SK-N-SH treated with all-trans-retinoic acid at 6 μM for 48 hours (cell line): Measurements from ENCODE around the gene GCM1.

Source experiments
- ATAC-seq: fragments of 200-7000 bp; cut with Tn5 transposase; 3 replicates; pipeline ENCODE4 v1.9.1; 2020; ENCODE audit warnings: mild to moderate bottlenecking, moderate library complexity
- ARNTL ChIP-seq: fragments of 450-650 bp; formaldehyde crosslinking; IDR thresholded peaks from 2 replicates; pipeline ENCODE4 v1.5.0; 2020; ENCODE audit warnings: low read depth, mild to moderate bottlenecking, moderate library complexity, borderline replicate concordance
- BACH2 ChIP-seq: fragments of 250-450 bp; sonication (Bioruptor Pico); IDR thresholded peaks from 2 replicates; pipeline ENCODE4 v1.9.0; 2021; ENCODE audit warnings: mild to moderate bottlenecking, borderline replicate concordance
- CREB5 ChIP-seq: fragments of 250-450 bp; sonication (Bioruptor Pico); IDR thresholded peaks from 2 replicates; pipeline ENCODE4 v1.5.1; 2020; ENCODE audit warnings: low read depth, mild to moderate bottlenecking, moderate library complexity
- CSDC2 ChIP-seq: fragments of 250-450 bp; sonication (Bioruptor Pico); IDR thresholded peaks from 2 replicates; pipeline ENCODE4 v1.5.0; 2020; ENCODE audit warnings: mild to moderate bottlenecking, moderate library complexity
- ESRRG ChIP-seq: fragments of 250-450 bp; sonication (Bioruptor Pico); IDR thresholded peaks from 2 replicates; pipeline ENCODE4 v1.6.1; 2021; ENCODE audit warnings: mild to moderate bottlenecking
- GLIS3 ChIP-seq: fragments of 250-450 bp; sonication (Bioruptor Pico); IDR thresholded peaks from 2 replicates; pipeline ENCODE4 v1.5.0; 2020; ENCODE audit warnings: mild to moderate bottlenecking, moderate library complexity
- ISL1 ChIP-seq: fragments of 250-450 bp; sonication (Bioruptor Pico); IDR thresholded peaks from 2 replicates; pipeline ENCODE4 v2.1.2; 2022; ENCODE audit warnings: mild to moderate bottlenecking, moderate library complexity
- OSR1 ChIP-seq: fragments of 250-450 bp; sonication (Bioruptor Pico); IDR thresholded peaks from 2 replicates; pipeline ENCODE4 v1.8.0; 2022; ENCODE audit warnings: moderate library complexity, mild to moderate bottlenecking, inconsistent platforms
- PATZ1 ChIP-seq: fragments of 250-450 bp; sonication (Bioruptor Pico); IDR thresholded peaks from 2 replicates; pipeline ENCODE4 v1.8.0; 2020; ENCODE audit warnings: mild to moderate bottlenecking, moderate library complexity, borderline replicate concordance
- POU6F1 ChIP-seq: fragments of 250-450 bp; sonication (Bioruptor Pico); IDR thresholded peaks from 2 replicates; pipeline ENCODE4 v1.8.0; 2021; ENCODE audit warnings: low read depth, mild to moderate bottlenecking, moderate library complexity, borderline replicate concordance
- RARB ChIP-seq: fragments of 250-450 bp; sonication (Bioruptor Pico); IDR thresholded peaks from 2 replicates; pipeline ENCODE4 v1.8.0; 2021; ENCODE audit warnings: mild to moderate bottlenecking, moderate library complexity
- SNAI2 ChIP-seq: fragments of 250-450 bp; sonication (Bioruptor Pico); IDR thresholded peaks from 2 replicates; pipeline ENCODE4 v1.5.0; 2020; ENCODE audit warnings: mild to moderate bottlenecking, moderate library complexity
- TCF4 ChIP-seq: fragments of 250-450 bp; sonication (Bioruptor Pico); IDR thresholded peaks from 2 replicates; pipeline ENCODE4 v1.8.0; 2021; ENCODE audit warnings: mild to moderate bottlenecking, moderate library complexity, borderline replicate concordance
- TOX ChIP-seq: fragments of 250-450 bp; sonication (Bioruptor Pico); IDR thresholded peaks from 2 replicates; pipeline ENCODE4 v1.8.0; 2021; ENCODE audit warnings: mild to moderate bottlenecking, moderate library complexity, borderline replicate concordance
- TSHZ2 ChIP-seq: fragments of 250-450 bp; sonication (Bioruptor Pico); IDR thresholded peaks from 2 replicates; pipeline ENCODE4 v1.5.0; 2020; ENCODE audit warnings: mild to moderate bottlenecking, moderate library complexity
- ZC3H10 ChIP-seq: fragments of 250-450 bp; sonication (Bioruptor Pico); IDR thresholded peaks from 2 replicates; pipeline ENCODE4 v1.5.1; 2021; ENCODE audit warnings: mild to moderate bottlenecking, moderate library complexity
- ZFP3 ChIP-seq: fragments of 250-450 bp; sonication (Bioruptor Pico); IDR thresholded peaks from 2 replicates; pipeline ENCODE4 v1.5.0; 2020; ENCODE audit warnings: mild to moderate bottlenecking, moderate library complexity
- ZNF565 ChIP-seq: fragments of 450-650 bp; formaldehyde crosslinking; conservative IDR thresholded peaks from 2 replicates; pipeline ENCODE4 v1.5.0; 2020; ENCODE audit warnings: low read depth, mild to moderate bottlenecking, moderate library complexity
- ZNF70 ChIP-seq: fragments of 450-650 bp; formaldehyde crosslinking; IDR thresholded peaks from 2 replicates; pipeline ENCODE4 v1.5.0; 2020; ENCODE audit warnings: mild to moderate bottlenecking, moderate library complexity
- ZNF8 ChIP-seq: fragments of 450-650 bp; formaldehyde crosslinking; IDR thresholded peaks from 2 replicates; pipeline ENCODE4 v1.5.0; 2020; ENCODE audit warnings: mild to moderate bottlenecking, moderate library complexity

The GCM1 gene

GRCh38 chr6:53154071-53154470, 5.4 kb upstream of the GCM1 start:
- no peak for ATAC-seq

GRCh38 chr6:53152576-53152975, 3.9 kb upstream of the GCM1 start:
- ATAC-seq: no peak
- TF ChIP-seq ISL1 (CRISPR knock-in tag) (no peak), TSHZ2 (no peak), ZC3H10 (CRISPR knock-in tag) (no peak), ARNTL (CRISPR knock-in tag) (no peak), CREB5 (CRISPR knock-in tag) (no peak), ZNF8 (CRISPR knock-in tag) (no peak), CSDC2 (CRISPR knock-in tag) (no peak)

More at GRCh38 chr6:53154071-53154470, 5.4 kb upstream of the GCM1 start:
- TF ChIP-seq TCF4 (CRISPR knock-in tag) (no peak), ESRRG (CRISPR knock-in tag) (no peak), ZC3H10 (CRISPR knock-in tag) (no peak), RARB (no peak), OSR1 (CRISPR knock-in tag) (no peak)
- TF ChIP-seq, all 23 proteins: peak for 0

GRCh38 chr6:53151676-53152075, 3.0 kb upstream of the GCM1 start:
- TF ChIP-seq TOX (CRISPR knock-in tag) (no peak), RARB (no peak), TSHZ2 (no peak), PATZ1 (no peak), TCF4 (CRISPR knock-in tag) (no peak), ESRRG (CRISPR knock-in tag) (no peak), CREB5 (CRISPR knock-in tag) (no peak), ZFP3 (CRISPR knock-in tag) (no peak), ZNF565 (no peak), SNAI2 (CRISPR knock-in tag) (no peak), ARNTL (CRISPR knock-in tag) (no peak)
- peak; percentile 56; the same call in 2 of the 3 replicates for ATAC-seq

- no peak for ATAC-seq
- TF ChIP-seq ZNF8 (CRISPR knock-in tag): no peak
- TF ChIP-seq ZC3H10 (CRISPR knock-in tag): no peak
- no peak for TF ChIP-seq GLIS3 (CRISPR knock-in tag)
- TF ChIP-seq ZNF70: no peak
- TF ChIP-seq BACH2: no peak
- no peak for TF ChIP-seq OSR1 (CRISPR knock-in tag)
- no peak for TF ChIP-seq CSDC2 (CRISPR knock-in tag)
- TF ChIP-seq POU6F1 (CRISPR knock-in tag): no peak
- no peak for TF ChIP-seq RARB
- TF ChIP-seq TSHZ2: no peak
- no peak for TF ChIP-seq TCF4 (CRISPR knock-in tag)
- TF ChIP-seq ZNF565: no peak
- no peak for TF ChIP-seq ZFP3 (CRISPR knock-in tag)
- TF ChIP-seq ISL1 (CRISPR knock-in tag): no peak
Measured at GRCh38 chr6:53144802-53145201, 3.8 kb downstream of the GCM1 start.
